HEK293T (cell line): ENCODE results near the gene GIGYF2.
A peak's percentile ranks its signal among the peaks of the same experiment; 100 is the strongest.

Source experiments
- CTCF ChIA-PET: fragments of 350-600 bp; formaldehyde crosslinking; extraction: SDS; loops from one replicate; lab custom pipeline; 2021; ENCODE audit warnings: antibody characterized with exemption, inconsistent platforms; lab: Yijun Ruan, JAX
- POLR2A ChIA-PET: fragments of 350-600 bp; formaldehyde crosslinking; extraction: SDS; loops from one replicate; lab custom pipeline; 2020; ENCODE audit warnings: antibody characterized with exemption, inconsistent platforms; lab: Yijun Ruan, JAX
- DNase-seq: peaks from one replicate; pipeline ENCODE4 v3.0.0; 2012; ENCODE audit warnings: mixed read lengths; ENCODE audit errors: extremely low spot score
- ARNT ChIP-seq: fragments of 450-650 bp; IDR thresholded peaks from 2 replicates; pipeline ENCODE4 v1.6.1; 2017; ENCODE audit warnings: mild to moderate bottlenecking
- BHLHE40 ChIP-seq: fragments of 450-650 bp; IDR thresholded peaks from 2 replicates; pipeline ENCODE4 v1.6.1; 2016; ENCODE audit warnings: mild to moderate bottlenecking, moderate library complexity, borderline replicate concordance
- CTBP1 ChIP-seq: fragments of 450-650 bp; IDR thresholded peaks from 2 replicates; pipeline ENCODE4 v1.6.1; 2016; ENCODE audit warnings: borderline replicate concordance
- ELF4 ChIP-seq: fragments of 450-650 bp; IDR thresholded peaks from 2 replicates; pipeline ENCODE4 v1.6.1; 2017; ENCODE audit warnings: antibody characterized with exemption
- FOXA1 ChIP-seq: fragments of 450-650 bp; IDR thresholded peaks from 2 replicates; pipeline ENCODE4 v1.6.1; 2016; ENCODE audit warnings: mild to moderate bottlenecking
- FOXK2 ChIP-seq: fragments of 450-650 bp; IDR thresholded peaks from 2 replicates; pipeline ENCODE4 v1.6.1; 2016; ENCODE audit warnings: mild to moderate bottlenecking
- FOXM1 ChIP-seq: fragments of 450-650 bp; IDR thresholded peaks from 2 replicates; pipeline ENCODE4 v1.6.1; 2017; ENCODE audit warnings: mild to moderate bottlenecking, borderline replicate concordance
- HDGF ChIP-seq: fragments of 450-650 bp; IDR thresholded peaks from 2 replicates; pipeline ENCODE4 v1.6.1; 2017; ENCODE audit warnings: antibody characterized with exemption, borderline replicate concordance
- L3MBTL2 ChIP-seq: fragments of 450-650 bp; conservative IDR thresholded peaks from 2 replicates; pipeline ENCODE4 v1.6.1; 2016; ENCODE audit warnings: mild to moderate bottlenecking
- LEF1 ChIP-seq: fragments of 450-650 bp; IDR thresholded peaks from 2 replicates; pipeline ENCODE4 v1.6.1; 2017; ENCODE audit warnings: mild to moderate bottlenecking, borderline replicate concordance
- NFRKB ChIP-seq: fragments of 450-650 bp; IDR thresholded peaks from 2 replicates; pipeline ENCODE4 v1.6.1; 2016; ENCODE audit warnings: mild to moderate bottlenecking, moderate library complexity
- PKNOX1 ChIP-seq: fragments of 450-650 bp; IDR thresholded peaks from 2 replicates; pipeline ENCODE4 v1.6.1; 2016
- SP1 ChIP-seq: fragments of 450-650 bp; IDR thresholded peaks from 2 replicates; pipeline ENCODE4 v1.6.1; 2017
- SUZ12 ChIP-seq: fragments of 450-650 bp; IDR thresholded peaks from 2 replicates; pipeline ENCODE4 v1.6.1; 2016; ENCODE audit warnings: mild to moderate bottlenecking
- TARDBP ChIP-seq: fragments of 450-650 bp; IDR thresholded peaks from 2 replicates; pipeline ENCODE4 v1.6.1; 2016
- ZNF384 ChIP-seq: fragments of 450-650 bp; IDR thresholded peaks from 2 replicates; pipeline ENCODE4 v1.6.1; 2016

Gene GIGYF2

DNA sequence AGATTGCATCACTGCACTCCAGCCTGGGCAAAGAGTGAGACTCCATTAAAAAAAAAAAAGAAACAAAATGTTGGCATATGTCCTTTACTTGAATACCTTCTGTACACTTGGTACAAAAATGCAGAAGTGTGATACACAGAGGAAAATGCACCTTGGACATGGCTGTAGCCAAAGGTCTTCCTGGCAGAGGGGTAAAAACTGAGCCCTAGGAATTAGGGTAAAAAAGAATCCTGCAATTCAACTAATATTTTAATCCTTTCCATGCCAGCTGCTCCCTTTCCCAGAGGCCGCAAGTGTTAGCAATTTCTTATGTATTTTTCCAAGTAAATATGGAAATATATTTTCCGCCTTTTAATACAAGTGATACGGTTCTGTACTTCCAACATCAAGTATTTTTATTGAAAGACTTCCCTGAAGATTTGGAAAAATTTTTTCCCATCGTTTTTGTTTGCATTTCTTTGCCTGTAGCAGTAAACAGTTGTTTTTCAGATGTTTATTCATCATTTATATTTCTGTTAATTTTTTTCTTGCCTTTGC, 53.1 kb downstream of the GIGYF2 start:
- ChIA-PET CTCF (no interaction called here), POLR2A (no interaction called here)
- DNase-seq = no peak
- TF ChIP-seq L3MBTL2 (no peak), NFRKB (no peak), SP1 (no peak), ARNT (no peak), ELF4 (no peak), CTBP1 (no peak), HDGF (no peak), FOXA1 (no peak), SUZ12 (no peak), FOXK2 (no peak), PKNOX1 (no peak), ZNF384 (no peak), BHLHE40 (no peak), TARDBP (no peak), LEF1 (no peak)

- DNase-seq = no peak
- POLR2A ChIA-PET = no interaction called here
- CTCF ChIA-PET = no interaction called here
- no peak for TF ChIP-seq ZNF384
- TF ChIP-seq BHLHE40 = no peak
- TF ChIP-seq SP1 = no peak
- TF ChIP-seq ARNT = no peak
These were observed 60.8 kb downstream of the GIGYF2 start for GRCh38 chr2:232757905-232758304.

DNA sequence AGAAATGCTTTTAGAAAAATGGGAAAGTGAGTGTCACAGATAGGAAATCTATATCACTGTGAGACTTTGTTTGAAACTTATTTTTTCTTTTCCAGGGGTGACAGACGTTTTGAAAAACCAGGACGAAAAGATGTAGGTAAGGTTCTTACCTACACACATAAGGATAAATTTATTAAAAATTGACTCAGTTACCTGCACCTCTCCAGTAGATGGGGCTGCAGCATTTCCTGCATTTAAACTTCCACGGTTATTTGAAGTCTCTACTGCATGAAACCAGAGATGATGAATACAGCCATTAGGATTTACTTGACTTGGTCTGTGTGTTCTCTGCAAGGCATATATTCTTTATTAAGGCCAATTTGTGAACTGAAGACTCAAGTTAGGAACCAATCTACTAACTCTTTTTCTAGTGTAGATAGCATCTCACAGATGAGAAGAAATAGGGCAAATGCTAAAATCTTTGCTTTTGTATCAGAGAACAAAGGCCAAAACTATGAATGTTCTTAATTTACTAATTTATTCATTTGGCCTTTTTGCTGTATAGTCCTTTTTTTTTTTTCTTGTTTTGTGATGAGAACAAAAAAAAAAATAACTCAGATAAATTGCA, 64.3 kb downstream of the GIGYF2 start:
- ChIA-PET POLR2A (no interaction called here), CTCF (interaction anchor here (0.6 kb wide), 2 partner anchors 58 to 70 kb away, joined by 3 read pairs; no protein-coding TSS in a partner anchor)
- DNase-seq = peak; percentile 20
- TF ChIP-seq PKNOX1 (no peak), CTBP1 (no peak), HDGF (no peak), L3MBTL2 (no peak), LEF1 (no peak), FOXA1 (no peak)

DNA sequence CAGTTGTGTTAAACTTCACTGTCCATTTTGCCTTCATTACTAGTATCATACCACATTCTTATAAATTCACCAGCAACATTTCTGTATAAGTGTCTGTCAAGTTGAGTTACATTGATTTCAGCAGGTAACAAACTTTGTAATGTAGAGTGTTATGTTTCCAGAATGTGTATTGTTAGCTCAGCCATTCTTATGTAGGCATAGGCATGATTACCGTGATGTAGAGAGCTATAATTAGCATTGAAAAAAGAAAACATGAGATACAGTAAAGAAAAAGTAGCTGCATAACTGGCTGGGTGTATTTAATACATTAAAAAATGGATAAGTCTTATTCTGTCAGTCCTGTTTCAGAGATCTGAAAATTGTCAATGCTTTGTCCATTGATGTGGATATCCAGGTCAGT, 70.7 kb downstream of the GIGYF2 start:
- ChIA-PET POLR2A (no interaction called here), CTCF (no interaction called here)
- TF ChIP-seq FOXA1 = no peak
- TF ChIP-seq L3MBTL2 = no peak
- no peak for TF ChIP-seq BHLHE40
- no peak for TF ChIP-seq FOXM1
- TF ChIP-seq SP1 = no peak
- TF ChIP-seq HDGF = no peak
- no peak for TF ChIP-seq TARDBP
- TF ChIP-seq PKNOX1 = no peak
- DNase-seq = no peak

DNA sequence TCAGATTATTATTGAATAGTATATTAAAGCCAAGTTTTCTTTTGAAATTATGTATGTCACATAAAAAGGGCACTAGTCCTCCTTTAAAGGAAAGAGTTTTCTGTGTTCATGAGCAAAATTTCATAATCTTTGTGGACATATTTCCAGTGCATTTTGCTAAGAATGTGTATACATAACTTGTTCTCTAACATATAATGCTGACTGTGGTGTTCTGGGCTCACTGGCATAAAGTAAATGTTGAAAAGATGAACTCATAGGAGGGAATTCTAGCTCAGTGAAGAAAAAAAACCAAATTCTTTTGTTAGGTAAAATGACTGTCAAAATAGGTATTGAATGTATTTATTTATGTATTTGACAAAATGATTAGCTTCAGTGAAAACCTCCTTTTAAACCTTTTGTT, 73.1 kb downstream of the GIGYF2 start:
- no peak for DNase-seq
- no peak for TF ChIP-seq FOXA1
- no peak for TF ChIP-seq PKNOX1
- TF ChIP-seq NFRKB = no peak
- TF ChIP-seq LEF1 = no peak
- TF ChIP-seq ARNT = no peak
- no peak for TF ChIP-seq SUZ12
- no peak for TF ChIP-seq TARDBP
- TF ChIP-seq FOXK2 = no peak
- no peak for TF ChIP-seq SP1
- no peak for TF ChIP-seq FOXM1
- TF ChIP-seq ZNF384 = no peak
- no peak for TF ChIP-seq CTBP1
- TF ChIP-seq BHLHE40 = no peak
- CTCF ChIA-PET = interaction anchor here (0.8 kb wide), 1 partner anchor 125 kb away, joined by 5 read pairs; no protein-coding TSS in a partner anchor
- POLR2A ChIA-PET = interaction anchor here (0.7 kb wide), 1 partner anchor 40 kb away, joined by 3 read pairs; no protein-coding TSS in a partner anchor

DNA sequence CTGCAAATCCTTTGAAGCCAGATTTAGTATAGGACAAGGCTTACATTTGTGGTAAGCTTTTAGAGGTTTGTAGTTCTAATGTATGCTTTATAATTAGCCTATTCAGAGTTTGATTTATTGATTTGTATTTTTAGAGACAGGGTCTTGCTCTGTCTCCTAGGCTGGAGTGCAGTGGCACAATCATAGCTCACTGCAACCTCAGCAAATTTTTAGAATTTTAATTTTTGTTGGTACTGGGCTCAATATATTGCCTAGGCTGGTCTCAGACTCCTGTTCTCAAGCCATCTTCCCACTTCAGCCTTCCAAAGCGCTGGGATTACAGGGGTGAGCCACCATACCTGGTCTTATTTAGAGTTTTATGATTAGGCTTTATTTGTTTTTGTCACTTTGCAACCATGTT, 74.7 kb downstream of the GIGYF2 start:
- no peak for DNase-seq
- POLR2A ChIA-PET = no interaction called here
- CTCF ChIA-PET = interaction anchor here (0.5 kb wide), 1 partner anchor 13 kb away, joined by 3 read pairs; no protein-coding TSS in a partner anchor
- TF ChIP-seq HDGF (no peak), TARDBP (no peak), ZNF384 (no peak), ARNT (no peak), SUZ12 (no peak), ELF4 (no peak), FOXM1 (no peak), FOXK2 (no peak), NFRKB (no peak), FOXA1 (no peak), L3MBTL2 (no peak)
